GM12892 (cell line): Measurements from ENCODE around the gene TSEN2.

ENCODE experiments used
- POLR2A ChIP-seq: IDR thresholded peaks from 2 replicates; pipeline ENCODE4 v1.6.1; 2011; ENCODE audit warnings: low read depth, low read length, control low read depth
- POLR2AphosphoS5 ChIP-seq: IDR thresholded peaks from 2 replicates; pipeline ENCODE4 v1.6.1; 2011; ENCODE audit warnings: low read depth, low read length, control low read depth
- TAF1 ChIP-seq: IDR thresholded peaks from 2 replicates; pipeline ENCODE4 v1.6.1; 2011; ENCODE audit warnings: low read depth, mild to moderate bottlenecking, control low read depth, low read length, borderline replicate concordance

DNA sequence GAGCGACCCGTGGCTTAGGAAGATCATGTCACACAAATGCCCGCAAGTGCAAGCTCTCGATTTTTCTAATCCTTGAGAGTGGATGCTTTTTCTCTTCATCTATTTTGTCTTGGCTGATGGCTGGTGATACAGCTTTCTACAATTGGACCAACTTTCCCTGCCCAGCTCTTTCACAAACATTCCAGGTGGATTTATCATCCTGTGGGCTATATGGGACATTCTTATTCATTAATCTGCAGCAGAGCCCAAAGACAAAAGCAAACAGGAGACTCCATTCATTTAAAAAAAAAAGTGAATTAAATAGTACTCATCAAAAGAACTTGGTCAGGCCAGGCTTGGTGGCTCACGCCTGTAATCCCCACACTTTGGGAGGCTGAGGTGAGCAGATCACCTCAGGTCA, 14.2 kb upstream of the TSEN2 start:
- TF ChIP-seq POLR2A (no peak), POLR2AphosphoS5 (no peak), TAF1 (no peak)
